HG02571 (cell line): Measurements from ENCODE around the gene MAD2L2.

Experiments used
- ATAC-seq: cut with Tn5 transposase; IDR thresholded peaks from one replicate; pipeline ENCODE4 v1.9.1; 2021; ENCODE audit warnings: mild to moderate bottlenecking, moderate library complexity; ENCODE audit not compliant: unreplicated experiment

MAD2L2 gene

DNA sequence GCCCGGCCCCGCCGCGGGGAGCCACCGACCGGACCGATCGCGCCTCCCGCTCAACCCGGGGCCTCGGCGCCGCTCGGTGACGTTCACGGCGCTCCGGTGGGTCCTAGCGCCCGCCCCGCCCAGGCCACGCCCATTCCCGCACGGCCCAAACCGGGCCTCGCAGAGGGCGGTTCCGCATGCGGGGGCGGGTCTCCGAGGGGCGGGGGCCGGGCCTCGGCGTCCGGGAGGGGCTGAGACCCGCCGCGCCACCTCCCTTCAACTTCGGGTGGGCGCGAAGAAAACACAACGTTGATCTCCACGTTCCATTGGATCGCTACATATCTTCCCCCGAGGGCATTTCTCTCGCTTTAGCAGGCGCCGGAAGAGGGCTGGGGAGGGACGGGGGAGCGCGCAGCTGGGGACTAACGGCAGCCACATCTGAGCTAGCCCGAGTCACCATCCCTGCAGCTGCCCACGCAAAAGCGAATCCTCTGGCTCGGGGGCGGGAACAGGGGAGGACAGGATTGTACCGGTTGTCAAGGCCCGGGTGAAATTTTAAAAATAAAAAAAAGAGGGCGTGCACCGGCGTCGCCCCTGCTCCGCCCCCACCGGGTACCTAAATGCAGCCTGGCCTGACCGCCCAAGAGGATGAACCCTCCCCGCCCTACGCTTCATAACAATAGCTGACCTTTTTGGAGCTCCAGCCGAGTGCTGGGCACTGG lies at the start of gene MAD2L2:
Gene MAD2L2, minus strand, starts transcription at position 78 of the 701 bp plus-strand sequence. CDS start 547 bp downstream, outside the sequence.
- peak; percentile 74 for ATAC-seq

DNA sequence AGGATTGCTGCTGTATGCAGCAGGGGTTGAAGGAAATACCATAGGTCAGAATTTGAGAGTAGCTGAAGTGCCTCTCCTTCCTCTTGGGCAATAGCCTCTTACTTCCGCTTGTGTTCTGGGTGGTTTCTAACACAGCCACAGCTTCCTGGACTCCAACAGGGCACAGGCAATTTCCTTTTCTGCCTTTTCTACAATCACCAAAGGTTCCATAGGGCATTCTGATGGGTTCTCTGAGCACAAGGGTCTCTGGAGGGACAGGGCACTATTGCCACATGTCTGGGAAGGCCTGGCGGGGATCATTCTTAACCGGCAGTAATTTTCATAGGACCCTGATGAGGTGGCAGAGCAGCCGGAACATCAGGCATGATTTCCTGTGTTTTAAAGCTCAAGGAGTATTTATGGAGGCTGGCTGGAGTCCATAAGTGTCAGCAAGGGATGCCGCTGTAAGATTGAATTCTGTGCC lies 49.5 kb upstream of the MAD2L2 start:
- no peak for ATAC-seq

DNA sequence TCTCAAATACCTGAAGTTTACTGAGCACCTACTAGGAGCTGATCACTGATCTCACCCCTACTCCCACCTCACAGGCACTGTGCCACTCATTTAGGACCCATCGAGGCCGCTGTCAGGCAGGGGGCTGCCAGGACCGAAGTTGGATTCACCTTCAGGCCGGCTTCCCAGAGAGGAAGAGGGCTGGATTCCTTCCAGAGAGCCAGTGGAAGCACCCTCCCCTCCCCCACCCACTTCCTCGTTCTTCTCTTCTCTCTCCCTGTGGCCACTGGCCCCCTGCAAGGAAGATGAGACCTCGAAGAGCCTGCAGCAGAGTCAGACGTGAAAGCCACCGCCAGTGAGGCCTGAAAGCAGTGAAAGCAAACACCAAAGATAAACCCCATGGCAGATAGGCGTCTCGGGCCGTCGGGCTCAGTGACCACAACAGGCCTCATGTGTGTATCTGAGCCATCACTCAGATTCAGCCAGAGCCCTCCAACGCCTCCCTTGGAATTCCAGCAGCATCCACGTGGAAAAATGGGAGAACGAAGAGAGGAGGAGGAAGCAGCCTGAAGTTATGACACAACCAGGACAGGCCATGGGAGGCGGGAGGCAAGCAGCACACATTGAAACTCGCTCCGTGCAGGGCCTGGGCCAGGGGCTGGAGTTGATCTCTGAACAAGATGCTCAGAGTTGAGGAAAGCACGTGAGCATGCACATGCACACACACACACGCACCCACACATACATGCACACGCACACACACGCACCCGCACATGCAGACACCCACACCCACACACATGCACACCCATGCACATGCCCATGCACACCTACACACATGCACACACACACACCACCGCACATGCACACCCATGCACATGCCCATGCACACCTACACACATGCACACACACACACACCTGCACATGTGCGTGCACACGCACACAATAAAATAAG lies 48.8 kb upstream of the MAD2L2 start:
- no peak for ATAC-seq

DNA sequence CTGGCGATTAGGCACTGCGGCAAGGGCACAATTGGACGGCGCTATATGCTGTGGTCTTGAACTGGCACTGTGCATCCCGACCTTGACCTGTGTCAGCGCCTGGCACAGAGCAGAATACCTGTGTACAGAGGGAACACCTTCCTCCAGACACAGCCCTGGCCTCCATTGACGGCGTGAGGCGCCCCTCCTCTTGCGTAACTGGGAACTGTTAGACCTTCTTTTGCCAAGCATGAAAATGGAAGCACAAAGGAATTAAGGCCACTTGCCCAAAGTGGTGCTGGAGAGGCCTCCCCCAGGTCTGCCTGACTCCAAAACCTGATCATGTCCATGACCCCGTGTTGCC lies 48.2 kb upstream of the MAD2L2 start:
- no peak for ATAC-seq

DNA sequence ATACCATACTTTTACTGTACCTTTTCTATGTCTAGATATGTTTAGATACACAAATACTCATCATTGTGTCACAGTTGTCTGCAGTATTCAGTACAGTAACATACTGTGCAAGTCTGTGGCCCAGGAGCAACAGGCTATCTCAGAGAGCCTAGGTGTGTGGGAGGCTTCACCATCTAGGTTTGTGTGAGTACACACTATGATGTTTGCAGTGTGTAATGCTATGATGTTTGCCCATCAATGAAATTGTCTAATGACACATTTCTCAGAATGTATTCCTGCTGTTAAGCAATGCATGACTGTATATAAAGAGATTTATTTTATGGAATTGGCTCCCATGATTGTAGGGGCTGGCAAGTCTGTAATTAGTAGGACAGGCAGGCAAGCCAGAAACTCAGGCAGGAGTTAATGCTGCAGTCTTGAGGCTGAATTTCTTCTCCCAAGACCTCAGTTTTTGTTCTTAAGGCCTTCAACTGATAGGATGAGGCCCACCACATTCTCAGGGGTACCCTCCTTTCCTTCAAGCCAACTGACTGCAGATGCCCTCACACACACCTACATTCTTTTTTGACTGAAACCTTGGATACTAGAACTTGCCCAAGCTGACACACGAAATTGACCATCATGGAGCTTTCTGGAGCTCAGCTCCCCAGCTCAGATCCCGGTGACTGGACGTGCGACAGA lies 47.3 kb upstream of the MAD2L2 start:
- ATAC-seq, result no peak

DNA sequence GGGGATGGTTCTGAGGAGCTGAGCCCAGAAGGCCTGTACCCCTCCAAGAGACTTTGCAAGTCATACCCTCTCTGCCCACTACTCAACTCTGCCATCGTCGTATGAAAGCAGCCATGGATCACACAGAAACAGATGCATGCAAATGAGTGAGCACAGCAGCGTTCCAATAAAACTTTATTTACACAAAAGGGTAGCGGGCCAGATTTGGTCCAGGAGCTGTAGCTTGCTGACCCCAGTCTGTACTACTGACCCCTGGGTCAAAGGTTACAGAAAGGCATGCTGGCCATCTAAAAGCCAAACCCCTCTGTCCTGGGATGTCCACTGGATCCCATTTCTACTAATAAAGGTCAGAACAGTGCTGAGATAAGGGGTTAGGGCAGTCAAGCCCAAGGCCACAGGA lies 46.2 kb upstream of the MAD2L2 start:
- ATAC-seq, result no peak

DNA sequence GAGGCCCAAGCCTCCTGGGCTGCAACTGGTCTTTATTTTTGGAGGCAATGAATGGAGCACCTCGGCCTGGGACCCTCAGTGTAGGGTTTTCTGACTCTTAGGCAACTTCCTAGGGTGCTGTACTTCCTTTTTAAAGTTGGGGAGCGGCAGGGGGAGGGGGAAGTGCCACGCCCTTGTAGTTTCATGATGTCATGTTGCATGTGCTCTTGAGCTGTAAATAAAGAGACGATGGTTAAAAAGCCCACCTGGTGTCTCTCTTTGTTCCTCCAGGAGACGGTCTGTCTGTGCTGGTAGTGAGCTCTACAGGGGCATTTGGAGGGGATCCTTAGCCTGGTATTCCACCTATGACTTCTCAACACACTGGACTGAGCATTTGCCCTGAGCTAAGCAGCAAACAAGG lies 44.7 kb upstream of the MAD2L2 start:
- ATAC-seq, result no peak

DNA sequence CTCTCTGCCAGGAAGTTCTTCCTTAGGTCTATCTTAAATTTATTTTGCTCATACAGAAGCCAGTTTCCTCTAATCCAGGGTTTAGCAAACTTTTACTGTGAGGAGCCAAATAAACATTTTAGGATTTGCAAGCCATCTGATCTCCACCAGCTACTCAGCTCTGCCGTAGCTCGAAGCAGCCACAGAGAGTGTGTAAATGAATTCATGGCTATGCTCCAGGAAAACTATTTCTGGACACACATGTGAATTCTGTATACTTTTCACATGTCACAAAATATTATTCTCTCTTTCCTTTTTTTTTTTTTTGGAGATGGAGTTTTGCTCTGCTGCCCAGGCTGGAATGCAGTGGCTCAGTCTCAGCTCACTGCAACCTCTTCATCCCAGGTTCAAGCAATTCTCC lies 41.6 kb upstream of the MAD2L2 start:
- ATAC-seq, result no peak

DNA sequence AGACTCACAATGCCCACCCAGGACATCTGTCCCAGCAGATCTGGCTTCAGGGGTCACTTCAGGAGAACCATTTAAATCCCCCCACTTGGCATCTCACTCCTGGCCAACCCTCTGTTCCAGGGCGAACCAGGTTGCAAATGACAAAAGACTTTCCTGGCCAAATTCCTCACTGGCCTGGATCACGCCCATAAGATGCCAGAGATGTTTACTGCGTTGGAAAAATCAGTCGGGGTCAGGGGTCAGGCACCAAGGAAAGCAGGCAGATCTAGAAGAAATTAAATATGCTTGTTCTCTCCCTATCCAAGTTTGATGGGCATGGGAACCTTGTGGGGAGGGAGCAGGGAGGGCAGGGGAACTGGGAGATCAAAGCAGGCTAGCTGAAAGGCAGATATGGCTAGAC lies 40.4 kb upstream of the MAD2L2 start:
- no peak for ATAC-seq

DNA sequence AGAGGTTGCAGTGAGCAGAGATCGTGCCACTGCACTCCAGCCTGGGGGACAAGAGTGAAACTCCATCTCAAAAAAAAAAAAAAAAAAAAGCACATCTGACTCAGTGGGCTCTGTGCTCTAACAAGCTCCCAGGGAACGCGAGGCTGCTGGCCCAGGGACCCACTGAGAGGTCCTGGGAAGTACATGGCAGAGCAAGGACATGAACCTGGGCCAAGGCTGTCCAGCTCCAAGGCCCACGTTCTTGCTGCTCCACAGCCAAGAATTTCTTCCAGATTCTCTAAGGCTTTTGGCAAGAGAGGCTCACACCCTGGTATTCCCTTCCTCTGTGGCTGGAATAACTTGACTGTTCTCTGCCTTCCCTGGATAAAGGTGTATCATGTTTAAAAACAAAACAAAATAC lies 39.6 kb upstream of the MAD2L2 start:
- no peak for ATAC-seq

DNA sequence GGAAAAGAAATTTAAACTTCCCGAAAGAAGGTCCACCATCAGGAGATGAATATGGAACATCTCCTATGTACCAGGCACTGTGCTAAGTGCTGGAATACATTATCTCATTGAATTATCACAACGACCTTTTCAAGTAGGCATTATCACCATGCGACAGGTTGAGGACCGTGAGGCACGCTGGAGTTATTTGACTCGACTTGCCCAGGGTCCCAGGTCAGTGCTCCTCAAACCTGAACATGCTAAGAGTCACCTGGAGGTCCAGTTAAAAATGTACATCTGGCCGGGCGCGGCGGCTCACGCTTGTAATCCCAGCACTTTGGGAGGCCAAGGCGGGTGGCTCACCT lies 39.1 kb upstream of the MAD2L2 start:
- no peak for ATAC-seq

DNA sequence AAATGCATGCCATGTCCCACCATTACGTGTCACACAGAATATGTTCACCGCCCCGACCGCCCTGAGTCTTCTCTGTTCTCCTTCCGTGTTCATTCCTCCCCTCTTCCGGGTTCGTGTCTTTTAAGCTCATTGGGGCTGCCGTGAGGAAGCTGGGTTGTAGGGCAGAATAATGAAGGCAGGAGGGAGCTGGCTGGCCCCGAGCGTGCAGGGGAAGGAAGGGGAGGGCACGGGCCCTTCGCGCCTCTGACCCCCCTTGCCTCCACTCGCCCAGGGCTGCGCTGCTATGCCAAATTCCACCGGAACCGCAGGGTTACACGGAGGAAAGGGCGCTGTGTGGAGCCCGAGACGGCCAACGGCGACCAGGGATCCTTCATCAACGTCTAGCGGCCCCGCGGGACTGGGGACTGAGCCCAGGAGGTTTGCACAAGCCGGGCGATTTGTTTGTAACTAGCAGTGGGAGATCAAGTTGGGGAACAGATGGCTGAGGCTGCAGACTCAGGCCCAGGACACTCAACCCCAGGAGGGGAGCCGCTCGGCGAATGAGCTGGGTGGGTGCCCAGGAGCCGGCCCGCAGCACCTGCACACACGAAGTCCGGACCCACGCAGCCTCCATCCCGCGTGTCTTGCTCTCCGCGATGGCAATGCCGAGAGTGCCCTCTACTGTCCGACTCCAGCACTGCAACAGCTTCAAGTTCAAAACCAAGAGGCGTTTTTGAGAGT lies 38.5 kb upstream of the MAD2L2 start:
- no peak for ATAC-seq

DNA sequence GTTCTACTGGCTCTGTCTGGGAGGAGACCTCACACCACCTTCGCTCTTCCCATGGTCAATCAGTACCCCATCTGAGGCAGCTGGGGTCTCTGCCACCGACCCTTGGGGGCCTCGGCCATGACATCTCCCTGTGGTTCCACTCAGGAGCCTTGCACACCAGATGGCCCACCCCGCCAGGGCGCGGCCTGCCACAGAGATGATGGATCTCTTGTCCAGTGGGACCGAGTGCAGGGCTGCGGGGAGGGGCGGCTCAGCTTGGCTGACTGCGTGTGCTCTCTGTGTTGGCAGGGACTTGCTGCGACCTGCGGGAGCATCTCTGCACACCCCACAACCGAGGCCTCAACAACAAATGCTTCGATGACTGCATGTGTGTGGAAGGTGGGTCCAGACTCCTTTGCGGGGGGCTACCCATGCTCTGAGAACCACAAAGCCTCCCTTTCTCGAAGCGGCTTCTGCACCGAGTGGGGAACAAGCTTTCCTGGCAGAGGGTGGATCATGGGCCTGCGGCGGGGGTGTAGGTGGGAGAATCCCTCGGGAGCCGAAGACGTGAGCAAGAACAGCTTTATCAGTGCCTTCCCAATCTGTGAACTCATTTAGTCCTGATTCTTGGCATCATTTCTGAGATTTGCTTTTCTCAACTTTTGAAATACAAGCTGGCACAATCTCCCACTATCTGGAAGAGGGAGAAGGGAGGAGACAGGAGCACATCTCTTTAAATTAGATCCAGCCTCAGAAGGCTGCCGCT lies 34.1 kb upstream of the MAD2L2 start:
- ATAC-seq, result no peak

DNA sequence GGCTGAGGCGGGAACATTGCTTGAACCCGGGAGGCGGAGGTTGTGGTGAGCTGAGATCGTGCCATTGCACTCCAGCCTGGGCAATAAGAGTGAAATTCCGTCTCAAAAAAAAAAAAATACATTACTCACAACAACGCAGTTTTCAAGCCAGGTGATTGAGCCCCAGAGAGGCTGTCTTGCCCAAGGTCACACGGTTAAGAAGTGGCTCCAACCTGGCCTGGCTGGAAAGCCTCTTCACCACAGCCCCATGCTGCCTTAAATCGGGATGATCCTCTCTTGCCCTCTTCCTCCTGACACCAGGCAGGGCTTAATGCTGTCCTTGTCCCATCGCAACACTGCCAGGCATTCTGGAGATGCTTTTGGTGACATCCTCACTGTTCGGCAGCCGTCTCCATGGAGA lies 32.1 kb upstream of the MAD2L2 start:
- ATAC-seq, result no peak

DNA sequence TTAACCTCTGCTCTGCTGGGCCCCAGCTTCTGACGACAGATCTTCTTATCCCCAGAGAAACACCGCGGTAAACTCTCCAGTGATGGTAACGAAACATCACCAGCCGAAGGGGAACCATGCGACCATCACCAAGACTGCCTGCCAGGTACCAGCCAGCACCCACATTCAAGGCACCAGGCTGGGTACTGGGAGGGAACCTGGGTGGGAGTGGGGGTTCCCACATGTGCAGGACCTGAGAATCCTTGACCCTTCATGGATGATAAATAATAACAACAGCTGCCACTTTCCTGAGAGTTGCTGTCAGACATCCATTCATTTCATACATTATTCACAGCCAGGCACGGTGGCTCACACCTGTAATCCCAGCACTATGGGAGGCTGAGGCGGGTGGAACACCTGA lies 31.3 kb upstream of the MAD2L2 start:
- no peak for ATAC-seq

DNA sequence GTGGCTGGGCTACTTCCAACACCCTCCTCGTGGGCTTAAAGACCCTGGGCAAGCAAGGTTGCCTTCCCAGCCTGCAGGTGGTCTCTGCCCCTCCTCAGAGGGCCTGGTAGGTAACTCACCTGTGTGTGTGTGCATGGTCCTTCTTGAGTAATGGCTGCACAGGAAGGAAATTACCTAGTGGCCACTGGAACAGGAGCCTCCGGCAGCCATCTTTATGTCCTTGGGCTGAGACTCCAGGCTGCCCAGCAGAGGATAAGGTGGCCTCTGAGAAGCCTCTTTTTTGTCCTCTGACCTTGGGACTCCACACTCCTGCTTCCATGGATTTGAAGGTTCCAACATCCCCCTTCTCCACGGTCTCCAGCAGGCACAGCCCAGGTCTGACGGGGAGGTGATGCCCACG lies 30.5 kb upstream of the MAD2L2 start:
- ATAC-seq, result no peak

DNA sequence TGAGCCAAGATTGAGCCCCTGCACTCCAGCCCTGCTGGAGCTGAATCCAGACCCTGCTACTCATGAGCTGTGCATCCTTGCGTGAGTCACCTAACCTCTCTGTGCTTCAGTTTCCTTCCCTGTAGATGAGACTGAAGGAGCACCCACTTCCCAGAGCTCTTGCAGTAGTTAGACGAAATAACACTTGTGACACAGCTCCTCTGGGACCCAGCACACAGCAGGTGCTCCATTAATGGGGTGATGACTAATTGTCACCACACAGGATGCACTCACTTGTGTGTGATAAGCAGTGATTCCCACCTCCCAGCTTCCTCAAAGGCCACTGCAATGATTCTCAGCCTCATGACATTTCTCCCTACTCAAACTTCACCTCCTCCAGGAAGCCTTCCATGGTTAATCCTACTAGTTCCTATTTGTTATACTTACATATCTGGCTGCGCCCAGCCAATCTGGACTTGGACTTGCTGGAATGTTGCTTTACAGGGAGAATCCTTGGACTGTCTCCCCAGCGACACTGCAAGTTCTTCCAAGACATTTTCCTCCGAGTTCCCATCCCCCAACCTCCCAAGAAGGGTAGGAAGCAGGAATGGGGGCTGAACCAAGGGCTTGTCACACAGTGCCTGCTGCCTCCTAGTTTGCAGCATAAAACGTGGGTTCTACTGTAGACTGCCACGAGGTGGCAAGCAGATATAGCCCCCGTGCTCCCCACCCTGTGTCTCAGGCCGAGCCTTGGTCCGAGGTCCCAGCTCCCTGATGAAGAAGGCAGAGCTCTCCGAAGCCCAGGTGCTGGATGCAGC lies 27.8 kb upstream of the MAD2L2 start:
- no peak for ATAC-seq

DNA sequence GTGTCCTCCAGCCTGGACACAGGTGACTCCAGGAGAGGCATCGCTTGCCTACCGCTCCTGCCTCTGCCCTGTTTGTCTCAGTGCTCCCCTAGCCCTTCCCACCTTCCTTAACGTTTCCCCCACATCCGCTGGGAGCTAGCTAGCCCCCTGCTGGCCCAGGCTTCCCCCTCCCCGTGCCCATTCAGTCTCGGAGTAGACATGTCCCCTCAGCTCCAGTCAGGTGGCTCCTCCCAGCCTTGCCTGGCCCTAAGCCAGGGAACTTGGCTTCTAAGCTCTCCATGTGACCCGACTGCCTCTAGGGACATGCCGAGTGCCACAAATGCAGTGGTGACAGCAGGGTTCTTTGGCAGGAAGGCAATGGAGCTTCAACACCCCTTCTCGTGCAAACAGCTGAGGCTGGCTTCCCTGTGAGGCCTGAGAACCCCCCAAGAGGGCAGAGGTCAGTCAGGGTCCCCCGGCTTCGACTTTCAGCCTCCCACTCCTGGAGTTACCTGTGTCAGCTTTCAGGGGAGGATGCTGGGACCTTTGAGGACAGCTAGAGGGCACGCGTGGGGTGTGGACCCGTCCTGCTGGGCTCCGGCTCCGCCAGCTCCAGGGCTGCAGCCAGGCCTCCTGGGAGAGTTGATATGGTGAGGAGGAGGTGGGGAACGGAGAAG lies 26.8 kb upstream of the MAD2L2 start:
- ATAC-seq, result no peak

DNA sequence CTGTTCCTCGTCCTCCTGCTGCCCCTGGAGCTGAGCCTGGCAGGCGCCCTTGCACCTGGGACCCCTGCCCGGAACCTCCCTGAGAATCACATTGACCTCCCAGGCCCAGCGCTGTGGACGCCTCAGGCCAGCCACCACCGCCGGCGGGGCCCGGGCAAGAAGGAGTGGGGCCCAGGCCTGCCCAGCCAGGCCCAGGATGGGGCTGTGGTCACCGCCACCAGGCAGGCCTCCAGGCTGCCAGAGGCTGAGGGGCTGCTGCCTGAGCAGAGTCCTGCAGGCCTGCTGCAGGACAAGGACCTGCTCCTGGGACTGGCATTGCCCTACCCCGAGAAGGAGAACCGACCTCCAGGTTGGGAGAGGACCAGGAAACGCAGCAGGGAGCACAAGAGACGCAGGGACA lies 25.3 kb upstream of the MAD2L2 start:
- no peak for ATAC-seq
